Measurements from ENCODE around the gene CREB3L4. TPM values are rescaled to one million over a fixed set of nuclear protein-coding genes. Genes with fewer than 3 reads are reported as not detected.

The CREB3L4 gene
- total RNA-seq, 1 donor from 2014 or later = 12.2 TPM

- ATAC-seq = no peak
- H3K4me3 ChIP-seq = peak overlapping the region; percentile 95
- DNase-seq = no peak
These were observed 8.8 kb upstream of the CREB3L4 start for GRCh38 chr1:153958961-153959260.

GRCh38 chr1:153959454-153959853, 8.2 kb upstream of the CREB3L4 start:
- ATAC-seq (no peak), DNase-seq (no peak)
- Histone ChIP-seq H3K4me3 (peak overlapping the region; percentile 95), H3K9me3 (no peaks in the 10 kb centered on the region), H3K27me3 (ENCODE audit: low read depth) (no peaks in the 10 kb centered on the region), H3K36me3 (peaks cover 33% of the 10 kb centered on the region), H3K27ac (peak overlapping the region; percentile 58), H3K4me1 (peaks cover 68% of the 10 kb centered on the region)
- TF ChIP-seq, protein P1, sequence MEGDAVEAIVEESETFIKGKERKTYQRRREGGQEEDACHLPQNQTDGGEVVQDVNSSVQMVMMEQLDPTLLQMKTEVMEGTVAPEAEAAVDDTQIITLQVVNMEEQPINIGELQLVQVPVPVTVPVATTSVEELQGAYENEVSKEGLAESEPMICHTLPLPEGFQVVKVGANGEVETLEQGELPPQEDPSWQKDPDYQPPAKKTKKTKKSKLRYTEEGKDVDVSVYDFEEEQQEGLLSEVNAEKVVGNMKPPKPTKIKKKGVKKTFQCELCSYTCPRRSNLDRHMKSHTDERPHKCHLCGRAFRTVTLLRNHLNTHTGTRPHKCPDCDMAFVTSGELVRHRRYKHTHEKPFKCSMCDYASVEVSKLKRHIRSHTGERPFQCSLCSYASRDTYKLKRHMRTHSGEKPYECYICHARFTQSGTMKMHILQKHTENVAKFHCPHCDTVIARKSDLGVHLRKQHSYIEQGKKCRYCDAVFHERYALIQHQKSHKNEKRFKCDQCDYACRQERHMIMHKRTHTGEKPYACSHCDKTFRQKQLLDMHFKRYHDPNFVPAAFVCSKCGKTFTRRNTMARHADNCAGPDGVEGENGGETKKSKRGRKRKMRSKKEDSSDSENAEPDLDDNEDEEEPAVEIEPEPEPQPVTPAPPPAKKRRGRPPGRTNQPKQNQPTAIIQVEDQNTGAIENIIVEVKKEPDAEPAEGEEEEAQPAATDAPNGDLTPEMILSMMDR (IDR thresholded peaks at IDR 0.05) = no peak
- intact Hi-C loops (cut with DNase I) = no loop called here

More at GRCh38 chr1:153958961-153959260, 8.8 kb upstream of the CREB3L4 start:
- TF ChIP-seq, protein P1 (IDR thresholded peaks at IDR 0.05) = no peak
- peaks cover 67% of the 10 kb centered on the region for H3K4me1 ChIP-seq
- peak overlapping the region; percentile 58 for H3K27ac ChIP-seq
- H3K9me3 ChIP-seq = no peaks in the 10 kb centered on the region
- intact Hi-C loops (cut with DNase I) = no loop called here
- H3K36me3 ChIP-seq = peaks cover 38% of the 10 kb centered on the region
- H3K27me3 ChIP-seq (ENCODE audit: low read depth) = no peaks in the 10 kb centered on the region

DNA sequence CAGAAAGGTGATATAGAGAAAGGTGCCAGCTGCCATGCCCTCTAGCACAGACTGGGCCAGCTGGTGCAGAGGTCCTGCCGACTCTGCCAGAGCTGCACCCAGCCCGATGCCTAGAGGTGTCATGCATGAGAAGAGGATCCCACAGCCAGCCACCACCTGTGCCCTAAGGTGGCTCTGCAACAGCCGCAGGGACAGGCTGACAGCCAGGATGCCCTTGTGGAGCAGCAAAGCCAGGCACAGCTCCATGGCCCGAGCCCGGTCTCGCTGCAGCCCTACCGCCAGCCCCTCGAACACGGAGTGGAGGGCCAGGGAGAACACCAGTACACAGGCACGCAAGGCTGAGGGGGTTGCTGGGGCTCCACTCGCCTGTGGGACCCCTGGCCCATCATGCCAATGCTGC, 7.5 kb upstream of the CREB3L4 start:
- Histone ChIP-seq H3K27me3 (ENCODE audit: low read depth) (no peaks in the 10 kb centered on the region), H3K27ac (peak overlapping the region; percentile 58), H3K36me3 (peaks cover 28% of the 10 kb centered on the region), H3K9me3 (no peaks in the 10 kb centered on the region), H3K4me1 (peaks cover 71% of the 10 kb centered on the region), H3K4me3 (no peak overlapping the region)
- intact Hi-C loops (cut with DNase I) = no loop called here
- ATAC-seq (no peak), DNase-seq (no peak)
- TF ChIP-seq, protein P1 (IDR thresholded peaks at IDR 0.05) = no peak

- peak overlapping the region; percentile 81 for H3K4me3 ChIP-seq
- DNase-seq (no peak), ATAC-seq (no peak)
- TF ChIP-seq, protein P1 (IDR thresholded peaks at IDR 0.05) = no peak
- H3K27ac ChIP-seq = peak overlapping the region; percentile 96
- no peaks in the 10 kb centered on the region for H3K27me3 ChIP-seq (ENCODE audit: low read depth)
- H3K9me3 ChIP-seq = no peaks in the 10 kb centered on the region
- intact Hi-C loops (cut with DNase I) = no loop called here
- peaks cover 73% of the 10 kb centered on the region for H3K4me1 ChIP-seq
- peaks cover 28% of the 10 kb centered on the region for H3K36me3 ChIP-seq
These were observed 6.3 kb upstream of the CREB3L4 start for GRCh38 chr1:153961421-153961820.

DNA sequence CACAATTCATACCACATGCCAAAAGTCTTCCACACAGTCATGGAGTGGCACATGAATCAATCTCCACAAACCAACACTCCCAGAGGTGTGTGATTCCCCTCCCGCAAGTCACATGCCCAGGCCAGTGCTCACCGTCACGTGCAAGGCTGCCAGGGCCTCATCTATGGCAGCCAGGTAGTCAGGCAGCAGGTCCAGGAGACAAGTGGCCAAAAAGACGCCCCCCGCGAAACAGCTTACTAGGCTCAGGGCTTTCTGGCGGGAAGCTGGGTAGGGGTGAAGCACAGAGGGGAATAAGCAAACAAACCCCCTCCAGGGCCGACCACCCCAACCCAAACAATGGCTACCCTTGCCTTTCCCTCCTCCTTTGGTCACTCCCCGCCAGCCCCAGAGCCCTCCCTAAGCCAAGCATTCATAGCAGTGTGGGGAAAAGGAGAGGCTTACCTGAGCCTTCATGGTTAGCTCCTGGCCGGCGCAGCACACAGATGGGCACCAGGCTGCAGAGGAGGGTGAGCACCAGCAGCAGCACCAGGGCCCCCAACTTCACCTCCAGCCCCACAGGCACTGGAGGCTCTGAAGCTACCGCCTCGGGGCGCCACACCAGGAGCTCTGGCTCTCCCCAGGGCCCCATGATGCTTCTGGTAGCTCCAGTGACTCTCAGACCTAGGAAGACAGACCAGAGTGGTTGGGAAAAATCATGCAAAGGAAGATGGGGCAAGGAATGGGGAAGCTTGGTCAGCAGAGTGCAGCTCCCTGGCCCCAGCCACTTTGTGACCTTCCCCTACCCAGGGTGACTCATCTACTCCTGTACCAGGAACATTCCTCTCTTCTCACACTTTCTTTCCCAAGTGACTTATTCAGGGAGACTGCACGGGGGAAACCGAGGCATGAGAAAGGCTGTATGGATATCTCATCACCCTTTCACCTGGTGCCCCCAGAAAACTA, 5.3 kb upstream of the CREB3L4 start:
- Histone ChIP-seq H3K27me3 (ENCODE audit: low read depth) (no peaks in the 10 kb centered on the region), H3K27ac (peak overlapping the region; percentile 96), H3K4me3 (peak overlapping the region; percentile 81), H3K4me1 (peaks cover 68% of the 10 kb centered on the region), H3K9me3 (no peaks in the 10 kb centered on the region), H3K36me3 (peaks cover 28% of the 10 kb centered on the region)
- DNase-seq (peak; percentile 61), ATAC-seq (peak; percentile 6 to 34)
- intact Hi-C loops (cut with DNase I) = no loop called here
- TF ChIP-seq, protein P1 (IDR thresholded peaks at IDR 0.05) = no peak

Measured in lower lobe of right lung (tissue), 2 donors.